Type B pancreatic cell (in vitro differentiated cells): ENCODE measurements around the gene SYTL3. TPM values are rescaled to one million over a fixed set of nuclear protein-coding genes. Genes with fewer than 3 reads are reported as not detected.

Source experiments
- DNase-seq: peaks from one replicate; pipeline ENCODE4 v3.0.0; 2021; ENCODE audit warnings: mixed read lengths; ENCODE audit not compliant: unreplicated experiment; ENCODE audit errors: extremely low spot score
- H3K27ac Mint-ChIP-seq: 2 replicates; pipeline ENCODE4 v1.8.0; 2021; ENCODE audit warnings: mild to moderate bottlenecking, mixed read lengths
- H3K27me3 Mint-ChIP-seq: 2 replicates; pipeline ENCODE4 v1.8.0; 2021; ENCODE audit warnings: mixed read lengths
- H3K36me3 Mint-ChIP-seq: 2 replicates; pipeline ENCODE4 v1.8.0; 2021; ENCODE audit warnings: mixed read lengths
- H3K4me1 Mint-ChIP-seq: one replicate; pipeline ENCODE4 v1.8.0; 2021; ENCODE audit warnings: mixed read lengths; ENCODE audit not compliant: unreplicated experiment
- H3K4me3 Mint-ChIP-seq: 2 replicates; pipeline ENCODE4 v1.8.0; 2021; ENCODE audit warnings: mild to moderate bottlenecking, mixed read lengths
- H3K9me3 Mint-ChIP-seq: 2 replicates; pipeline ENCODE4 v1.8.0; 2021; ENCODE audit warnings: mixed read lengths
- CTCF ChIP-seq: fragments of 200-600 bp; sonication (generic); conservative IDR thresholded peaks from 2 replicates; pipeline ENCODE4 v1.5.0; 2021; ENCODE audit warnings: antibody characterized with exemption, mild to moderate bottlenecking
- total RNA-seq: library from RNA; stranded (reverse); gene quantifications from 2 replicates; pipeline ENCODE4 v1.2.1, GENCODE V29; 2021; ENCODE audit warnings: low replicate concordance

Gene SYTL3
- total RNA-seq, 1 donor from 2014 or later = 2.2 TPM

DNA sequence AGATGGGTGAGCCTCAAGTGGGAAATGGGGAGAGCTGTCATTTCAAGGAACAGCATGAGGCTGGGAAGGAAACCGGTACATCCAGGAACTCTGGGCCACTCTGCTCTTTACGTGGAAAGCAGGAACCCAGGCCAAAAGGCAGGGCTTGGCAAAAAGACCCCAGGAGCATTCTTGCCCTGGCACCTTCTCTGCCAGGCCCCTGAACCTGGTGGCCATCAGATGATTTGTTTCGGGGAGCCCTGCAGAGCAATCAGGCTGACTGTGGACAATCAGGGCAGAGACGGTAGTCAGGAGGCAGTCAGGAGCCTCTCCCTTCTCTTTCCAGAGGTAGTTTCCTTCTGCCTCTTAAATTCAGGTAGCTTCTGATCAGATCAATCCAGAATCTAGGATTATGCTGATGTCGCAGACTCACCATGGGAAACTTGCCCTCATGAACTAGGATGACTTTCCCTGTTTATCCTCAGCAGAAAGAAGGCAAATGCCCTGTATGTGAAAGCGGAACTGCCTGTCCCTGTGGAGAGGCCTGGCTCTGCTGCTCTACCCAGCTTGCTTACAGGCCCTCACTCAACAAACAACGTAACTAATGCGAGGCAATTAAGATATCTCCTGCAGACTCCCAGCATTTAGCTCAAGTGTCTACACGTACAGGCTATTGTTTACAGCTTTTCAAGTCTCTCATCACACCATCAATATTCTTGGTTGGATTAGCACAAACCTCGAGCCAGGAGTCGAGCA, 132.7 kb downstream of the SYTL3 start:
- peaks cover 51% of the 10 kb centered on the region for H3K36me3 Mint-ChIP-seq
- H3K27me3 Mint-ChIP-seq = no peaks in the 10 kb centered on the region
- no peak for TF ChIP-seq CTCF
- H3K9me3 Mint-ChIP-seq = no peaks in the 10 kb centered on the region
- no peak for DNase-seq
- peak overlapping the region; percentile 39 for H3K4me3 Mint-ChIP-seq
- H3K27ac Mint-ChIP-seq = peak overlapping the region; percentile 96
- H3K4me1 Mint-ChIP-seq = peaks cover 16% of the 10 kb centered on the region

DNA sequence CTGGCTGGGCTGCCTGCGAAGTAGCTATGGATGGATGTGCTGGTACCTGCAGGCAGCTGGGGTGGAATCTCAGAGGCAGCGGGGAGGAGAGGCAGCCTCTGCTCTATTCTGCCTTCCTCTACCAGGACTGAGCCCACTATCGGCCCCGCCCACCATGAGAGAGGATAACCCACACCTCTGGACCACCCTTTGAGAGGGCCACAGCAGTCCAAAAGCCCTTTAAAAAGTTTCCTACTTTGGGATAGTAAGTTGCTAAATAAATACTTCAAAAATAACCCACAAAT, 133.3 kb downstream of the SYTL3 start:
- Mint-ChIP-seq H3K4me1 (peaks cover 16% of the 10 kb centered on the region), H3K9me3 (no peaks in the 10 kb centered on the region), H3K4me3 (no peak overlapping the region), H3K36me3 (peaks cover 50% of the 10 kb centered on the region), H3K27me3 (no peaks in the 10 kb centered on the region), H3K27ac (peak overlapping the region; percentile 79)
- no peak for TF ChIP-seq CTCF
- DNase-seq = no peak

DNA sequence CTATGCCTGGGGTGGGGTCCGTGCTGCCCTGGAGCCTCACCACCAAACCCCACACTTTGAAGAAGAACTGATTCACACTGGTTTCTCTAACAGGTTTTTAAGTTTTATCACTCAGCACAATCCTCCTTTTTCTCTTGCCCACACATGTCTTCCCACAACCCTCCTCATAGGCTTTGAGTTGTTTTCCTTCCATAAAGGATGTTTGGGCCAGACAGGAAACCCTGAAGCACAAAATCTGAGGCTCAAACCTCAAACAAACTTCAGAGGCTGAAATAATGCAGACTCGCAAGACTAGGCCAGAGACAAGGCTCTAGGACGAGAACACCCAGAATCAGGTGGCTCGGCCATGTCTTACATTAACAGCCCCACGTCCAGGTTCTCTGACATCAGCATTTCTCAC, 134.0 kb downstream of the SYTL3 start:
- Mint-ChIP-seq H3K27me3 (no peaks in the 10 kb centered on the region), H3K4me1 (peaks cover 16% of the 10 kb centered on the region), H3K4me3 (no peak overlapping the region), H3K36me3 (peaks cover 47% of the 10 kb centered on the region), H3K27ac (peak overlapping the region; percentile 79), H3K9me3 (no peaks in the 10 kb centered on the region)
- TF ChIP-seq CTCF = no peak
- DNase-seq = no peak

DNA sequence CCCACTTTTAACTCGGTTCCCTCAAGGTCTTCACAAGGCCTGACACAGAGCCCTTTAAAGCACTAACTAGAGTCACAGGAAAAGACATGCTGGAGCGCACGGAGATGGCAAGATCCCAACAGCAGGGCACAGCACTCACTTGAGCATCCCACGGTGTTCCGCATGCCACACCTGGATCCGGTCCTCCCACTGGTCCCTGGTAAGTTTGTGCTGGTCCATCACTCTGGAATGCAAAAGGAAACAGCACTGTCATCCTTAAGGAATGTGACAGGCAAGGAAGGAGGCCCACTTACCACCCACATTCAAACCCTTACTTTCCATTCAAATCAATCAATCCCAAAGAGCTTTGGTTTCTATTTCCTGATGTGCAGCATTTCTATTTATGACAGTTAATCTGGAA, 134.7 kb downstream of the SYTL3 start:
- TF ChIP-seq CTCF = no peak
- no peaks in the 10 kb centered on the region for H3K9me3 Mint-ChIP-seq
- H3K27ac Mint-ChIP-seq = peak overlapping the region; percentile 79
- H3K27me3 Mint-ChIP-seq = no peaks in the 10 kb centered on the region
- no peak overlapping the region for H3K4me3 Mint-ChIP-seq
- H3K4me1 Mint-ChIP-seq = peaks cover 16% of the 10 kb centered on the region
- H3K36me3 Mint-ChIP-seq = peaks cover 42% of the 10 kb centered on the region
- no peak for DNase-seq

- Mint-ChIP-seq H3K4me1 (peaks cover 16% of the 10 kb centered on the region), H3K4me3 (no peak overlapping the region), H3K9me3 (no peaks in the 10 kb centered on the region), H3K36me3 (peaks cover 47% of the 10 kb centered on the region), H3K27ac (peak overlapping the region; percentile 79), H3K27me3 (no peaks in the 10 kb centered on the region)
- TF ChIP-seq CTCF = no peak
- no peak for DNase-seq
Measured at GRCh38 chr6:158785036-158785435, 135.2 kb downstream of the SYTL3 start.
